ENCODE results near the gene OR51B6. TPM values are rescaled to one million over a fixed set of nuclear protein-coding genes. Genes with fewer than 3 reads are reported as not detected.
A peak's percentile ranks its signal among the peaks of the same experiment; 100 is the strongest.

OR51B6 gene
- total RNA-seq, 2 donors from 2014 or later = 0.29 TPM; not detected in 1

DNA sequence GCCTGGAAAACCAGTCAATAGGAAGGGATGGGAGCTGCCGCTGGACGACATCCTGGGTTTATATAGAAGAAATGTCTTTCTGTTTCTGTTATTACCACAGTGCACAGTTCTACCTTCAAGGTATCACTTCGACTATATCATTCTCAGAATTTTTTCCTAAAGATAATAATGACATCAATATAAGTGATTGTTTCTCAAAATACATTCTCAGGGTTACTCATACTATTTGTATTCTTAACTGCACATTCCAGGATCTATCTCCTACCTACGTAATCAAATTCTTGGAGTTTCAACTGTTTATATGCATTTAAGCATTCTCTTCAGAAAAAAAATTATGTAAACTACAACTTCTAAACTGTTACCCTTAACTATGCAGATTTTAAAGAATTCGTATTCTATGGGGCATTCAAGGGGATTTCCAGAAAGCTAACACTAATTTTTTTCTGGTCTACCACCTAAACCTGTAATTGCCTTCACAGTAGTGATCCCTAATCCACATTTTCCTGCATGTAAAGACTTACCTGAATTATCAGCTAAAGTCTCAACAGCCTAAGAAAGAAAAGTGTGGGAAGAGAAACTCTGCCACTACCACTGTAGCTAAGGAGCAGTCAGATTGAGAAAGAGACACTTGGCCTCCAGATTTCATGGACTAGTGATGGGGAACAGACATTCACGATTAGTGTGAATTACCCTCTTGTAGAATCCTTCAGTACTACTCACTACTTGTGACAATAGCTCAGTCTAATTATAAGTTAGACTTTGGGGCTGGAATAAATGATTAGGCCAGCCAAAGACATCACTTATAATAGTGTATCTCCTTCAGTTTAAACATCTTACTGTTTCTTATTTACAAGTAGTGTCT is 7.6 kb upstream of the OR51B6 start, which contains the start of gene OR51B5:
Gene OR51B5, minus strand, starts transcription at position 51 of the 862 bp plus-strand sequence. Its CDS starts 0 bp downstream, at position 51.
- Mint-ChIP-seq H3K27me3 (ENCODE audit: insufficient read depth) (no peaks in the 10 kb centered on the region), H3K27ac (peak within 1 kb of the TSS; percentile 50), H3K4me3 (no peak within 1 kb of the TSS), H3K4me1 (peaks cover 40% of the 10 kb centered on the region), H3K9me3 (no peaks in the 10 kb centered on the region), H3K36me3 (ENCODE audit: low read depth) (no peaks in the 10 kb centered on the region)
- H3K27me3 ChIP-seq (ENCODE audit: control insufficient read depth, insufficient read depth, low read length, poor library complexity, severe bottlenecking) = no peaks in the 10 kb centered on the region
- no peaks in the 10 kb centered on the region for H3K9me3 ChIP-seq (ENCODE audit: control insufficient read depth, low read length)
- peaks cover 13% of the 10 kb centered on the region for H3K4me1 ChIP-seq (ENCODE audit: control insufficient read depth, insufficient read depth, low read length)
- no peak within 1 kb of the TSS for H3K9ac ChIP-seq (ENCODE audit: extremely low read depth, low read length, poor library complexity, severe bottlenecking)
- TF ChIP-seq, protein P1, sequence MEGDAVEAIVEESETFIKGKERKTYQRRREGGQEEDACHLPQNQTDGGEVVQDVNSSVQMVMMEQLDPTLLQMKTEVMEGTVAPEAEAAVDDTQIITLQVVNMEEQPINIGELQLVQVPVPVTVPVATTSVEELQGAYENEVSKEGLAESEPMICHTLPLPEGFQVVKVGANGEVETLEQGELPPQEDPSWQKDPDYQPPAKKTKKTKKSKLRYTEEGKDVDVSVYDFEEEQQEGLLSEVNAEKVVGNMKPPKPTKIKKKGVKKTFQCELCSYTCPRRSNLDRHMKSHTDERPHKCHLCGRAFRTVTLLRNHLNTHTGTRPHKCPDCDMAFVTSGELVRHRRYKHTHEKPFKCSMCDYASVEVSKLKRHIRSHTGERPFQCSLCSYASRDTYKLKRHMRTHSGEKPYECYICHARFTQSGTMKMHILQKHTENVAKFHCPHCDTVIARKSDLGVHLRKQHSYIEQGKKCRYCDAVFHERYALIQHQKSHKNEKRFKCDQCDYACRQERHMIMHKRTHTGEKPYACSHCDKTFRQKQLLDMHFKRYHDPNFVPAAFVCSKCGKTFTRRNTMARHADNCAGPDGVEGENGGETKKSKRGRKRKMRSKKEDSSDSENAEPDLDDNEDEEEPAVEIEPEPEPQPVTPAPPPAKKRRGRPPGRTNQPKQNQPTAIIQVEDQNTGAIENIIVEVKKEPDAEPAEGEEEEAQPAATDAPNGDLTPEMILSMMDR (conservative IDR thresholded peaks at IDR 0.05) = no peak
- 71 to 72% methylated on average over 5 to 6 of the region's 6 CpGs for WGBS, 2 experiments (ENCODE audit: insufficient coverage in 1 of 2, insufficient read length in 1 of 2)
- no peak within 1 kb of the TSS for H3K4me3 ChIP-seq (ENCODE audit: low read length)
- H3K36me3 ChIP-seq (ENCODE audit: control insufficient read depth, insufficient read depth, low read length) = no peaks in the 10 kb centered on the region
- DNase-seq = no peak
- H3K27ac ChIP-seq (ENCODE audit: low read depth, low read length) = no peak within 1 kb of the TSS

DNA sequence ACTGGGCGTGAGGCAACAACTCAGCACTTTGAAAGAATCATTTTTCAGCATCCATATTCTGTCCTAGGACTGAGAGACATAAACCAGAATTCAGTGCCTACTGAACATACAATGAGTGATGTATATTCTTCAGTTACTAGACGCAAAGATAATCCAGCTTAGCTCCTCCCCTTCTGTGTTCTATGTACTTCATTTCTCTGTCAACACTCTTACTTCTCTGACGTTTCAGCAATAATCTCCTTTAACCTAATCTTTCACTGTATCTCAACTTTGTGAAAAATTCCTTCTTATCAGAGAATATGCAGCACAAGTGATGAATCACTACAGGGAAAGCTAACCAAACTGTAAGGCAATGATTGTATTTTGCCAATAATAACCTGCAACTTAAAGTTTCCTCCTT is 5.5 kb upstream of the OR51B6 start:
- Histone ChIP-seq H3K27ac (ENCODE audit: low read depth, low read length) (no peak overlapping the region), H3K4me1 (ENCODE audit: control insufficient read depth, insufficient read depth, low read length) (peaks cover 13% of the 10 kb centered on the region), H3K9ac (ENCODE audit: extremely low read depth, low read length, poor library complexity, severe bottlenecking) (no peak overlapping the region), H3K36me3 (ENCODE audit: control insufficient read depth, insufficient read depth, low read length) (no peaks in the 10 kb centered on the region), H3K4me3 (ENCODE audit: low read length) (no peak overlapping the region), H3K9me3 (ENCODE audit: control insufficient read depth, low read length) (no peaks in the 10 kb centered on the region), H3K27me3 (ENCODE audit: control insufficient read depth, insufficient read depth, low read length, poor library complexity, severe bottlenecking) (no peaks in the 10 kb centered on the region)
- no peak overlapping the region for H3K27ac Mint-ChIP-seq
- no peaks in the 10 kb centered on the region for H3K27me3 Mint-ChIP-seq (ENCODE audit: insufficient read depth)
- no peaks in the 10 kb centered on the region for H3K36me3 Mint-ChIP-seq (ENCODE audit: low read depth)
- WGBS, 2 experiments (ENCODE audit: insufficient coverage in 1 of 2, insufficient read length in 1 of 2) = 70 to 84% methylated on average over 2 to 3 of the region's 3 CpGs
- no peaks in the 10 kb centered on the region for H3K9me3 Mint-ChIP-seq
- H3K4me1 Mint-ChIP-seq = peaks cover 44% of the 10 kb centered on the region
- DNase-seq = no peak
- TF ChIP-seq, protein P1 (conservative IDR thresholded peaks at IDR 0.05) = no peak
- H3K4me3 Mint-ChIP-seq = no peak overlapping the region

DNA sequence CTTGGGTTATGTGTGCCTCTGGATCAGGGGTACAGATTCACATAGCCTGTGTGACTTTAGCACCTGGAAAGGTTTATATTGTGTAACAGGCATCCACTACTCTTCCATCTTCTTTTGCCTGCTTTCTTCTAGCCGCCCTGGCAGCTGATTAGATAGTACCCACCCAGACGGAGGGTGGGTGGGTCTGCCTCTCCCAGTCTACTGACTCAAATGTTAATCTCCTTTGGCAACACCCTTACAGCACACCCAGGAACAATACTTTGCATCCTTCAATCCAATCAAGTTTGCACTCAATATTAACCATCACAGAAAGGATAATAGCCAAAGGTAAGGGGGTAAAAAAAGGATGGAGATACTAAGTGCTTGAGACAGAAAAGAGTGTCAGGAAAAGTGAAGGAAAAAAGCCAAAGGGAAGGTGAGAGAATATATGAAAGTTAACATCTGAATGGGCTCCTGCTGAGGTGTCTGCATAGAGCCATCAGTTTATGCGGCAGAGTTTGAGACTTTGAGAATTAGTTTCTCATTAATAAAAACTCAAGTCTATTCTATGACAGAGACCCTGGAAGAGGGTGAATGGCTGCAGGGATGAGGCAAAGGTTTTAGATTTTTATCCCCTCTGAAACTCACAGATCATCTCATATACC is 2.6 kb upstream of the OR51B6 start:
- no peak overlapping the region for H3K27ac ChIP-seq (ENCODE audit: low read depth, low read length)
- no peak overlapping the region for H3K9ac ChIP-seq (ENCODE audit: extremely low read depth, low read length, poor library complexity, severe bottlenecking)
- H3K27ac Mint-ChIP-seq = no peak overlapping the region
- H3K4me3 Mint-ChIP-seq = no peak overlapping the region
- TF ChIP-seq, protein P1 (conservative IDR thresholded peaks at IDR 0.05) = no peak
- H3K4me1 ChIP-seq (ENCODE audit: control insufficient read depth, insufficient read depth, low read length) = peaks cover 7% of the 10 kb centered on the region
- H3K27me3 ChIP-seq (ENCODE audit: control insufficient read depth, insufficient read depth, low read length, poor library complexity, severe bottlenecking) = no peaks in the 10 kb centered on the region
- peaks cover 32% of the 10 kb centered on the region for H3K4me1 Mint-ChIP-seq
- no peaks in the 10 kb centered on the region for H3K36me3 Mint-ChIP-seq (ENCODE audit: low read depth)
- no peaks in the 10 kb centered on the region for H3K9me3 ChIP-seq (ENCODE audit: control insufficient read depth, low read length)
- H3K27me3 Mint-ChIP-seq (ENCODE audit: insufficient read depth) = no peaks in the 10 kb centered on the region
- H3K36me3 ChIP-seq (ENCODE audit: control insufficient read depth, insufficient read depth, low read length) = no peaks in the 10 kb centered on the region
- no peak overlapping the region for H3K4me3 ChIP-seq (ENCODE audit: low read length)
- no peaks in the 10 kb centered on the region for H3K9me3 Mint-ChIP-seq
- 33 to 50% methylated on average over 1 to 3 of the region's 3 CpGs for WGBS, 2 experiments (ENCODE audit: insufficient coverage in 1 of 2, insufficient read length in 1 of 2)
- DNase-seq = no peak

All from endodermal cell (in vitro differentiated cells).